HepG2 (cell line): ENCODE data around the gene ADGRG1. TPM values are rescaled to one million over a fixed set of nuclear protein-coding genes. Genes with fewer than 3 reads are reported as not detected.

Experiments used
- ATAC-seq: fragments of 200-7000 bp; cut with Tn5 transposase; 3 replicates; pipeline ENCODE4 v1.9.1; 2020; ENCODE audit warnings: mild to moderate bottlenecking, moderate library complexity
- BruUV-seq: library from RNA; stranded (reverse); fragments of 400-500 nt; replicated peaks from 2 replicates; lab custom pipeline; 2021; lab: Mats Ljungman, UMichigan
- CTCF ChIA-PET: fragments of 300-600 bp; formaldehyde crosslinking; extraction: SDS; loops from one replicate; lab custom pipeline; 2021; ENCODE audit warnings: low total read pairs, inconsistent platforms, low intra/inter-chr PET ratio; lab: Yijun Ruan, JAX
- POLR2A ChIA-PET: fragments of 350-600 bp; sonication (Branson Sonifier 250); formaldehyde crosslinking; loops from one replicate; lab custom pipeline; 2020; ENCODE audit warnings: antibody characterized with exemption, inconsistent platforms; lab: Yijun Ruan, JAX
- DNase-seq: peaks from one replicate; pipeline ENCODE4 v3.0.0-alpha.2; 2015; ENCODE audit warnings: low spot score
- FAIRE-seq: peaks from 3 replicates; lab custom pipeline; 2011; peaks lifted over from hg19 to GRCh38; lab: Jason Lieb, UNC
- H2AFZ ChIP-seq: one replicate; pipeline ENCODE4 v1.6.1; 2011; ENCODE audit warnings: low read length, inconsistent platforms
- H3K27ac ChIP-seq: fragments of 300-600 bp; 3 replicates; pipeline ENCODE4 v1.8.0; 2011; ENCODE audit warnings: mixed run types, mild to moderate bottlenecking, mixed read lengths, low read length, inconsistent platforms; ENCODE audit not compliant: insufficient read depth; ENCODE audit errors: extremely low read length
- H3K27me3 ChIP-seq, 2 experiments: fragments of 200-600 bp in 1 of 2; 2 replicates in 1 of 2; 3 replicates in 1 of 2; pipeline versions ENCODE4 v1.6.0 to v1.8.0; 2011; ENCODE audit warnings: low read length in 2 of 2, mild to moderate bottlenecking in 2 of 2, moderate library complexity in 2 of 2, inconsistent platforms in 1 of 2; ENCODE audit not compliant: insufficient read depth in 2 of 2, control insufficient read depth in 1 of 2
- H3K36me3 ChIP-seq, 2 experiments: fragments of 200-600 bp in 1 of 2; replicated peaks in 1 of 2; 2 replicates in 1 of 2; 3 replicates in 1 of 2; pipeline versions ENCODE4 v1.5.1 to v1.8.0; 2011; ENCODE audit warnings: low read length in 2 of 2, inconsistent platforms in 1 of 2; ENCODE audit not compliant: insufficient read depth in 2 of 2, control insufficient read depth in 1 of 2
- H3K4me1 ChIP-seq: 2 replicates; pipeline ENCODE4 v1.5.1; 2012; ENCODE audit warnings: low read length, inconsistent platforms; ENCODE audit not compliant: insufficient read depth
- H3K4me2 ChIP-seq: 2 replicates; pipeline ENCODE4 v1.6.0; 2011; ENCODE audit warnings: low read depth, low read length, inconsistent platforms
- H3K4me3 ChIP-seq, 3 experiments: fragments of 200-600 bp in 1 of 3; sonication (generic), shearing (Covaris generic) in 1 of 3; replicated peaks in 1 of 3; 2 replicates each; pipeline ENCODE4 v1.5.1; 2011 to 2016; ENCODE audit warnings: low read length in 3 of 3, inconsistent platforms in 2 of 3, low read depth in 2 of 3, mild to moderate bottlenecking in 2 of 3, control low read depth in 1 of 3, mixed read lengths in 1 of 3; ENCODE audit not compliant: insufficient read depth in 1 of 3
- H3K79me2 ChIP-seq: one replicate; pipeline ENCODE4 v1.6.1; 2011; ENCODE audit warnings: low read length, inconsistent platforms; ENCODE audit not compliant: insufficient read depth
- H3K9ac ChIP-seq: 2 replicates; pipeline ENCODE4 v1.6.0; 2011; ENCODE audit warnings: mild to moderate bottlenecking, low read depth, low read length, inconsistent platforms; ENCODE audit not compliant: insufficient read depth
- H3K9me3 ChIP-seq: 2 replicates; pipeline ENCODE4 v1.5.1; 2012; ENCODE audit warnings: mild to moderate bottlenecking, low read length
- H4K20me1 ChIP-seq: 2 replicates; pipeline ENCODE4 v1.6.0; 2011; ENCODE audit warnings: inconsistent platforms, mild to moderate bottlenecking, low read length, moderate library complexity; ENCODE audit not compliant: insufficient read depth
- AHR ChIP-seq: IDR thresholded peaks from 2 replicates; pipeline ENCODE4 v1.6.1; 2018; ENCODE audit warnings: missing genetic modification reagents, missing compliant biosample characterization
- ARID2 ChIP-seq: sonication (generic); formaldehyde crosslinking; IDR thresholded peaks from 2 replicates; pipeline ENCODE4 v1.8.1; 2022; ENCODE audit warnings: mild to moderate bottlenecking, missing genetic modification reagents, borderline replicate concordance
- ARNT2 ChIP-seq: sonication (generic); formaldehyde crosslinking; IDR thresholded peaks from 2 replicates; pipeline ENCODE4 v1.8.0; 2022; ENCODE audit warnings: mild to moderate bottlenecking, low read depth, missing genetic modification reagents, moderate library complexity
- CENPT ChIP-seq: sonication (generic); formaldehyde crosslinking; IDR thresholded peaks from 2 replicates; pipeline ENCODE4 v1.8.0; 2022; ENCODE audit warnings: low read depth, mild to moderate bottlenecking, moderate library complexity, missing genetic modification reagents
- KLF16 ChIP-seq, 2 experiments: sonication (generic) in 1 of 2; formaldehyde crosslinking in 1 of 2; IDR thresholded peaks; 2 replicates each; pipeline versions ENCODE4 v1.6.1 to v1.8.0; 2016 to 2023; ENCODE audit warnings: missing genetic modification reagents in 2 of 2, missing compliant biosample characterization in 1 of 2
- LRRFIP1 ChIP-seq: sonication (generic); formaldehyde crosslinking; conservative IDR thresholded peaks from 2 replicates; pipeline ENCODE4 v1.4.0; 2020; ENCODE audit warnings: missing genetic modification reagents
- MAFF ChIP-seq: IDR thresholded peaks from 2 replicates; pipeline ENCODE4 v1.6.1; 2011; ENCODE audit warnings: low read depth, low read length, improper control_type of control experiment
- RNF219 ChIP-seq: sonication (generic); formaldehyde crosslinking; IDR thresholded peaks from 2 replicates; pipeline ENCODE4 v1.5.0; 2020; ENCODE audit warnings: mild to moderate bottlenecking, missing genetic modification reagents
- SATB2 ChIP-seq: sonication (generic); formaldehyde crosslinking; IDR thresholded peaks from 2 replicates; pipeline ENCODE4 v1.5.0; 2020; ENCODE audit warnings: missing genetic modification reagents
- SMYD3 ChIP-seq: sonication (generic); formaldehyde crosslinking; IDR thresholded peaks from 2 replicates; pipeline ENCODE4 v1.8.1; 2023; ENCODE audit warnings: mild to moderate bottlenecking, missing genetic modification reagents
- SSRP1 ChIP-seq: IDR thresholded peaks from 2 replicates; pipeline ENCODE4 v1.6.1; 2016; ENCODE audit warnings: control low read depth
- YY1 ChIP-seq: IDR thresholded peaks from 2 replicates; pipeline ENCODE4 v1.6.1; 2011; ENCODE audit warnings: low read length, low read depth, moderate library complexity, mild to moderate bottlenecking; ENCODE audit not compliant: insufficient read depth, insufficient replicate concordance
- ZNF552 ChIP-seq: sonication (generic); formaldehyde crosslinking; IDR thresholded peaks from 2 replicates; pipeline ENCODE4 v1.9.0; 2022; ENCODE audit warnings: missing genetic modification reagents, mild to moderate bottlenecking, borderline replicate concordance
- WGBS: methylation state at CpG from one replicate; pipeline ENCODE4 v1.1.6; 2017; ENCODE audit warnings: low lambda C conversion rate; 5-methylcytosine and 5-hydroxymethylcytosine counted together
- in situ Hi-C: cut with HindIII; loops from 2 replicates; pipeline ENCODE4 v1.10.0; 2017; ENCODE audit warnings: low pct_unique_long_range_greater_than_20kb; ENCODE audit not compliant: extremely low pct_ligation_motif_present
- intact Hi-C: fragments of 100-400 bp; cut with micrococcal nuclease; formaldehyde crosslinking; loops from one replicate; pipeline ENCODE4 v1.10.0; 2022; ENCODE audit not compliant: unreplicated experiment
- polyA plus RNA-seq, 8 experiments: library from polyadenylated mRNA; depleted of rRNA in 3 of 8; stranded (reverse) in 7 of 8; unstranded in 1 of 8; fragments of >200 nt; fragmentation: Illumina TruSeq in 4 of 8; extraction: Trizol in 4 of 8; gene quantifications; 2 replicates each; pipeline versions ENCODE4 v1.2.1 to v1.2.3, GENCODE V29; 2011 to 2016; ENCODE audit warnings: low read depth in 4 of 8, missing spikeins in 1 of 8, mixed read lengths in 1 of 8; ENCODE audit not compliant: insufficient read depth in 1 of 8
- total RNA-seq, 5 experiments: library from RNA; depleted of rRNA; stranded (reverse); fragments of >200 nt; fragmentation: Illumina TruSeq; extraction: Trizol; gene quantifications; 2 replicates each; pipeline ENCODE4 v1.2.3, GENCODE V29; 2016; ENCODE audit warnings: low read depth in 1 of 5
- TF ChIP-seq, protein P1 (sequence below): sonication (generic); formaldehyde crosslinking; IDR thresholded peaks from 2 replicates; pipeline ENCODE4 v1.8.1; 2022; ENCODE audit warnings: low read depth, mild to moderate bottlenecking, missing genetic modification reagents

Gene ADGRG1
- total and polyA plus RNA-seq, 2 of the 13 experiments (the other 11 are each of a cell fraction or from before 2014, with no cell fraction given) = 2.7 to 5.9 TPM

GRCh38 chr16:57624044-57624688 is 4.3 kb upstream of the ADGRG1 start:
- Histone ChIP-seq H3K27ac (no peak overlapping the region), H2AFZ (no peak overlapping the region), H3K9me3 (no peaks in the 10 kb centered on the region), H3K4me1 (peaks cover 70% of the 10 kb centered on the region), H3K36me3 (no peaks in the 10 kb centered on the region), H3K4me3 (peak overlapping the region in 1 of 3 experiments; percentile 37; a peak in 2 of 6 replicates), H4K20me1 (no peaks in the 10 kb centered on the region), H3K79me2 (no peaks in the 10 kb centered on the region), H3K27me3 (no peaks in the 10 kb centered on the region), H3K4me2 (peak overlapping the region; percentile 65), H3K9ac (peak overlapping the region; percentile 14; the same call in 1 of the 2 replicates)
- POLR2A ChIA-PET = interaction anchor here (0.8 to 8.7 kb wide), 11 partner anchors 11 to 400 kb away, joined by 3 to 127 read pairs (median 5); partner anchors contain the start of genes ADGRG3 and KATNB1
- peak; percentile 20; the same call in 2 of the 3 replicates for ATAC-seq
- WGBS = 15% methylated on average over 8 of the region's 8 CpGs
- BruUV-seq = no TSS peak
- in situ Hi-C loops (no loop called here), intact Hi-C loops (loop anchor here (1.0 kb wide), 1 partner anchor 33 kb away; no protein-coding TSS in a partner anchor)
- CTCF ChIA-PET = interaction anchor here (2.8 kb wide), 1 partner anchor 25 kb away, joined by 15 read pairs; no protein-coding TSS in a partner anchor
- DNase-seq = peak; percentile 87
- peak; percentile 98 for FAIRE-seq
- TF ChIP-seq SATB2 (no peak), ARID2 (CRISPR knock-in tag) (no peak), CENPT (CRISPR knock-in tag) (no peak), ARNT2 (CRISPR knock-in tag) (peak; percentile 21; the same call in 1 of the 2 replicates), RNF219 (CRISPR knock-in tag) (no peak), ZNF552 (CRISPR knock-in tag) (no peak), YY1 (no peak), AHR (0 out of 2 replicates have a peak, but pooled peaks have one; percentile 55), KLF16 (CRISPR knock-in tag; IDR thresholded peaks at IDR 0.05) (peak in 1 of 2 experiments; percentile 30; a peak in 1 of 4 replicates), SMYD3 (CRISPR knock-in tag) (no peak), SSRP1 (CRISPR knock-in tag) (no peak; the same call in 1 of the 2 replicates), MAFF (no peak), LRRFIP1 (CRISPR knock-in tag) (no peak)
- TF ChIP-seq, protein P1, sequence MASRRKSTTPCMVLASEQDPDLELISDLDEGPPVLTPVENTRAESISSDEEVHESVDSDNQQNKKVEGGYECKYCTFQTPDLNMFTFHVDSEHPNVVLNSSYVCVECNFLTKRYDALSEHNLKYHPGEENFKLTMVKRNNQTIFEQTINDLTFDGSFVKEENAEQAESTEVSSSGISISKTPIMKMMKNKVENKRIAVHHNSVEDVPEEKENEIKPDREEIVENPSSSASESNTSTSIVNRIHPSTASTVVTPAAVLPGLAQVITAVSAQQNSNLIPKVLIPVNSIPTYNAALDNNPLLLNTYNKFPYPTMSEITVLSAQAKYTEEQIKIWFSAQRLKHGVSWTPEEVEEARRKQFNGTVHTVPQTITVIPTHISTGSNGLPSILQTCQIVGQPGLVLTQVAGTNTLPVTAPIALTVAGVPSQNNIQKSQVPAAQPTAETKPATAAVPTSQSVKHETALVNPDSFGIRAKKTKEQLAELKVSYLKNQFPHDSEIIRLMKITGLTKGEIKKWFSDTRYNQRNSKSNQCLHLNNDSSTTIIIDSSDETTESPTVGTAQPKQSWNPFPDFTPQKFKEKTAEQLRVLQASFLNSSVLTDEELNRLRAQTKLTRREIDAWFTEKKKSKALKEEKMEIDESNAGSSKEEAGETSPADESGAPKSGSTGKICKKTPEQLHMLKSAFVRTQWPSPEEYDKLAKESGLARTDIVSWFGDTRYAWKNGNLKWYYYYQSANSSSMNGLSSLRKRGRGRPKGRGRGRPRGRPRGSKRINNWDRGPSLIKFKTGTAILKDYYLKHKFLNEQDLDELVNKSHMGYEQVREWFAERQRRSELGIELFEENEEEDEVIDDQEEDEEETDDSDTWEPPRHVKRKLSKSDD (CRISPR knock-in tag) = no peak
